NCI-H1436 (cell line): ENCODE measurements around the gene MTG1.
"Not testable (repeated sequence)": the region's sequence is repeated elsewhere in the genome, so short reads cannot be mapped to it uniquely, and the experiment has no call there.

Experiments used
- DNase-seq: peaks from one replicate; lab custom pipeline; 2025; lab: John Stamatoyannopoulos, UW

Gene MTG1

GRCh38 chr10:133358925-133359310, 35.0 kb upstream of the MTG1 start:
- no peak for DNase-seq

- peak; percentile 43 for DNase-seq
Observed at GRCh38 chr10:133359554-133359971, 34.4 kb upstream of the MTG1 start.

- DNase-seq: no peak
Observed at GRCh38 chr10:133359972-133360610, 33.9 kb upstream of the MTG1 start.

- DNase-seq: no peak
Observed at GRCh38 chr10:133361227-133361626, 32.7 kb upstream of the MTG1 start.

GRCh38 chr10:133361773-133362441, 32.0 kb upstream of the MTG1 start:
- DNase-seq: no peak

GRCh38 chr10:133362846-133363245, 31.1 kb upstream of the MTG1 start:
- no peak for DNase-seq

GRCh38 chr10:133364645-133365431, 29.1 kb upstream of the MTG1 start:
- peak; percentile 87 for DNase-seq

- DNase-seq: no peak
Observed at GRCh38 chr10:133365461-133366129, 28.4 kb upstream of the MTG1 start.

GRCh38 chr10:133366130-133366478, 27.9 kb upstream of the MTG1 start:
- DNase-seq: no peak

GRCh38 chr10:133366751-133367150, 27.2 kb upstream of the MTG1 start:
- DNase-seq: no peak

GRCh38 chr10:133367461-133367860, 26.5 kb upstream of the MTG1 start:
- DNase-seq: not testable (repeated sequence)

GRCh38 chr10:133368153-133368552, 25.8 kb upstream of the MTG1 start:
- DNase-seq: no peak

GRCh38 chr10:133370030-133370786, 23.7 kb upstream of the MTG1 start:
- no peak for DNase-seq

- no peak for DNase-seq
Observed at GRCh38 chr10:133372507-133372906, 21.4 kb upstream of the MTG1 start.

GRCh38 chr10:133373174-133374090, 20.5 kb upstream of the MTG1 start, which contains the start of gene ECHS1:
Gene ECHS1 (minus strand): TSS chr10:133373354. CDS start chr10:133373333, 21 bp downstream.
- DNase-seq: peak; percentile 96

- no peak for DNase-seq
Observed at GRCh38 chr10:133375357-133376115, 18.4 kb upstream of the MTG1 start.

GRCh38 chr10:133376183-133376582, 17.8 kb upstream of the MTG1 start:
- DNase-seq: not testable (repeated sequence)

GRCh38 chr10:133377025-133377817, 16.7 kb upstream of the MTG1 start:
- DNase-seq: no peak

GRCh38 chr10:133377818-133378250, 16.1 kb upstream of the MTG1 start:
- no peak for DNase-seq
